Naive B cell (primary cell): ENCODE data around the gene PIK3R5. TPM values are rescaled to one million over a fixed set of nuclear protein-coding genes. Genes with fewer than 3 reads are reported as not detected.

Experiments
- ATAC-seq, 2 donors: fragments of 150-1000 bp; cut with Tn5 transposase; 2 replicates each; pipeline ENCODE4 v1.10.0; 2021; ENCODE audit warnings: low read depth in 2 of 2, mild to moderate bottlenecking in 2 of 2, moderate library complexity in 2 of 2
- DNase-seq: peaks from one replicate; pipeline ENCODE4 v3.0.0; 2022
- H3K27ac Mint-ChIP-seq, 6 donors: one replicate each; pipeline ENCODE4 v1.8.0; 2020 to 2022; ENCODE audit warnings: mild to moderate bottlenecking in 6 of 6, mixed read lengths in 6 of 6, moderate library complexity in 5 of 6, inconsistent platforms in 2 of 6
- H3K27me3 Mint-ChIP-seq, 3 donors: one replicate each; pipeline ENCODE4 v1.8.0; 2021 to 2022; ENCODE audit warnings: mixed read lengths in 3 of 3, mild to moderate bottlenecking in 1 of 3
- H3K36me3 Mint-ChIP-seq, 2 donors: one replicate each; pipeline ENCODE4 v1.8.0; 2020 to 2022; ENCODE audit warnings: mixed read lengths in 2 of 2, inconsistent platforms in 1 of 2, mild to moderate bottlenecking in 1 of 2
- H3K4me1 Mint-ChIP-seq, 3 donors: one replicate each; pipeline ENCODE4 v1.8.0; 2020 to 2022; ENCODE audit warnings: mixed read lengths in 3 of 3, inconsistent platforms in 1 of 3, mild to moderate bottlenecking in 1 of 3, moderate library complexity in 1 of 3
- H3K4me3 Mint-ChIP-seq, 8 donors: one replicate each; pipeline ENCODE4 v1.8.0; 2020 to 2022; ENCODE audit warnings: mild to moderate bottlenecking in 8 of 8, mixed read lengths in 8 of 8, moderate library complexity in 8 of 8, inconsistent platforms in 2 of 8
- H3K9me3 Mint-ChIP-seq, 7 donors: one replicate each; pipeline ENCODE4 v1.8.0; 2020 to 2022; ENCODE audit warnings: mixed read lengths in 7 of 7, mild to moderate bottlenecking in 5 of 7, inconsistent platforms in 2 of 7, moderate library complexity in 1 of 7
- polyA plus RNA-seq, 6 donors: library from polyadenylated mRNA; unstranded; fragments of 300-500 nt; fragmentation: Illumina TruSeq; gene quantifications; one replicate each; pipeline ENCODE4 v1.2.3, GENCODE V29; 2021; ENCODE audit warnings: low read depth in 6 of 6

PIK3R5 gene
- polyA plus RNA-seq, 6 donors from 2014 or later: 9.7 to 24.8 (median 11.7) TPM

DNA sequence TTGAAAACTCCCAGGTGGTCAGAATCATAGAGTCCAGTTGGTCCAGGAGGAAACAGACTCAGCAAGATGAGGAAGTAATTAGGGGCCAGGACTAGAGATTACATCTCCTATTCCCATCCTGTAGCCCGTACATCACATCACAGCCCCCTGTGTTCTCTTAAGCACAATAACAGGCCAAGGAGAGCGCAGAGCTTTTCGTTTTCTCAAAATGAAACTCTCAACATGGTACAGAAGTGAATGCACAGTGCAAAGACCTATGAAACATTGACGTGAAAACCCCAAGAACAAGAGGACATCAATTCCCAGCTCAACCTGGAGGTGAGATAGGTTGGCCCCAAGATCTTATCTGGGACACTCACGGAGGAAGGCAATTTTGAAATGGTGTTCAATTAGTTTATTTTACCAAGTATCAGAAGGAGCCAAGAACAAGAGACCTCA lies 9.0 kb downstream of the PIK3R5 start:
- DNase-seq (no peak), ATAC-seq (no peak)
- Mint-ChIP-seq H3K4me1 (peaks cover 55 to 97% (median 96%) of the 10 kb centered on the region in 3 donors), H3K36me3 (peaks cover 21 to 27% of the 10 kb centered on the region in 2 donors), H3K27ac (peak overlapping the region in 4 of 6 donors; percentile 94 to 100 (median 96)), H3K9me3 (no peaks in the 10 kb centered on the region), H3K27me3 (no peaks in the 10 kb centered on the region), H3K4me3 (no peak overlapping the region)

DNA sequence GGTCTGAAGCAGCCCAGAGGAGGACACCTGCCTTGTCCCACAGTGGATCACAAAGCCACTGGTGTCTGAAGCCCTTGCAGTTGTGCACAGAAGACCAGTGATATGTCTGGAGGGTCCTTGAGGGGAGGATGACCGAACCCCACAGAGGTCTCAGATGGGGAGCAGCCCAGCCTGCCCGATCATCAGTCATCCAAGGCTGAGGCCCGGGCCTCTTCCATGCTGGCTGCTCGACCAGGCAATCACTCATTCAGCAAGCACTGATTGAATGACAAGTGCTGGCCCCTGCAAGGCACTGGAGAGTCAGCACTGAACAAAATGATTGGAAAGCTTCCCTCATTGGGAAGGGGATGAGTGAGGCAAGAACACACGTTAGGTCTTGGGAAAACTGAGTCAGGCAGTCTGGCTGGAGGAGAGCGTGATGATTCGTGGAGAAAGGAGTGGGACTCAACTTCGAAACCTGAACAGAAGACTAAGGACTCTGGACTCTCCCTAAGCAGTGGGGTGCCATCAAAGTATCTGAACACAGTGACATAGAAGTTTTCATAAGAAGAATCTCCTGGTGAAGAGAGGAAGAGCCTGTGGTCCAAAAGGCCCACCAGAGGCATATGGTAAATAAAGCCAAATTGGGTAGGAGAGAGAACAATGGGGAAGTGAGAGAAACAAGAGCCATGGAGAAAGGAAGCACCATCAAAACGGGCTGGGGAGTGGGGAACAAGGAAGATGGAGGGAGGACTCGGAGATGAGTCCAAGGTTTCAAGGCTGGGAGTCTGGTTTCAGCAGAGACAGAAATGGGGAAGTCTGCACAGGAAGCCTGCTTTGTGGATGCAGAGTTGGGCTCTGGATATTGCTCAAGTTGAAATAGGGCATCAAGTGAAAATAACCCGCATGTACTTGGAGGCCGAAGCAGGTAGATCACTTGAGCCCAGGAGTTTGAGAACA lies 10.2 kb downstream of the PIK3R5 start:
- peaks cover 21 to 29% of the 10 kb centered on the region in 2 donors for H3K36me3 Mint-ChIP-seq

DNA sequence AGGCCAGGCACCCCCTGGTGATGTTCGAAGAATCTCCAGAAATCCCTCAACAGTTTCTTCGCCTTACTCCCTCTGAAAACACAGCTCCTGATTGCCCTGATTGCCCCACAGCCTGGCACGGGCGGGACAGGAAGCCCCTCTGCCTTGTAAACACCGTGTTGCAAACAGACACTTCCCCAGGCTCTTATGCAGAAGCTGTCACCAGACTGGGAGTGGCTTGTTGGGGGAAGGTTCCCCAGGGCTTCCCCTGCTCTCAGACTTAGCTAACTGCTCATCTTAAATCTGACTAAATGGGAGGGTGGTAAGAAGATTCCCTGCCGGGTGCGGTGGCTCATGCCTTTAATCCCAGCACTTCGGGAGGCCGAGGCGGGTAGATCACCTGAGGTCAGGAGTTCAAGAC lies 11.2 kb downstream of the PIK3R5 start:
- peak overlapping the region; percentile 94 to 100 (median 98) for H3K27ac Mint-ChIP-seq
- H3K36me3 Mint-ChIP-seq: peaks cover 18 to 24% of the 10 kb centered on the region in 2 donors
- ATAC-seq (peak; percentile 99), DNase-seq (peak; percentile 83)
- no peaks in the 10 kb centered on the region for H3K27me3 Mint-ChIP-seq
- peak overlapping the region; percentile 69 to 98 (median 88) for H3K4me3 Mint-ChIP-seq
- H3K9me3 Mint-ChIP-seq: no peaks in the 10 kb centered on the region
- H3K4me1 Mint-ChIP-seq: peaks cover 49 to 89% (median 86%) of the 10 kb centered on the region in 3 donors

More for the DNA sequence above, 10.2 kb downstream of the PIK3R5 start:
- no peak for ATAC-seq
- H3K4me3 Mint-ChIP-seq: peak overlapping the region; percentile 30 to 98 (median 82)
- H3K27me3 Mint-ChIP-seq: no peaks in the 10 kb centered on the region
- peak overlapping the region; percentile 94 to 100 (median 98) for H3K27ac Mint-ChIP-seq
- DNase-seq: peak; percentile 30
- peaks cover 52 to 95% (median 93%) of the 10 kb centered on the region in 3 donors for H3K4me1 Mint-ChIP-seq
- H3K9me3 Mint-ChIP-seq: no peaks in the 10 kb centered on the region

DNA sequence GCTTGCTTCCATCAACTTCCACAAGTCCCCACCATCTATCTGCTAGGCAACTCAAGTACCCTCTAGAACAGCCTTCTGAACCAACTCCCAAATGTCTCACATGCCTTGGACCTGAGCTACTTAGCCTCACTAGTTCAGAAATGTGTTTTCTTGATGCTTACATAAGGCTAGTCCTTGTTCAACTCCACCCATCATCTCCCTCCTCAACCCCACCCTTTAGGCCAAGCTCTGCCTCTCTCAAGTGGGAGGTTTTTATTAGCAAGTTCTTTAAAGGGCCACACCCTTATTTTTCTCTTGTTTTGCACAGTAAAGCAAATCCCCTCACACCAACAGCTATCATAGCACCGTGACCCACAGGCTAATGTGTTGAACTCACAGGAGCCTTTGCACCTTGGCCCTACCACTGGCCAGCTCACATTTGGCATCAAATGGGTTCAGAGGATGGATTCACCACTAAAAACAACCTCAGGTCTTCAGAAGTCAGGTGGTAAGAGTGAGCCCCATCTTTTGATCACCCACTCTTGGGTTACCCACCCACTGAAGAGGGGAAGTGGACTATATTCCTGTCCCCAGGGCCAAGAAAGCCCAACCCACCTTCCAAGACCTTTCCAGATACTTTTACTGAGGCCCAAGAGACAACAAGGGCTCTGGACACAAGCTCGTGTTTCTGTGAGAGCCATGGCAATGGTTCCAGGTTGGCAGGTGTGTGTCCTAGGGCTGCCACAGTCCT lies 12.2 kb downstream of the PIK3R5 start:
- H3K9me3 Mint-ChIP-seq: no peaks in the 10 kb centered on the region
- peaks cover 10 to 19% of the 10 kb centered on the region in 2 donors for H3K36me3 Mint-ChIP-seq
- H3K27ac Mint-ChIP-seq: peak overlapping the region; percentile 88 to 100 (median 98)
- H3K27me3 Mint-ChIP-seq: no peaks in the 10 kb centered on the region
- H3K4me3 Mint-ChIP-seq: peak overlapping the region; percentile 45 to 98 (median 88)
- H3K4me1 Mint-ChIP-seq: peaks cover 54 to 89% (median 86%) of the 10 kb centered on the region in 3 donors
- DNase-seq (peak; percentile 25), ATAC-seq (peak; percentile 25 to 32)

DNA sequence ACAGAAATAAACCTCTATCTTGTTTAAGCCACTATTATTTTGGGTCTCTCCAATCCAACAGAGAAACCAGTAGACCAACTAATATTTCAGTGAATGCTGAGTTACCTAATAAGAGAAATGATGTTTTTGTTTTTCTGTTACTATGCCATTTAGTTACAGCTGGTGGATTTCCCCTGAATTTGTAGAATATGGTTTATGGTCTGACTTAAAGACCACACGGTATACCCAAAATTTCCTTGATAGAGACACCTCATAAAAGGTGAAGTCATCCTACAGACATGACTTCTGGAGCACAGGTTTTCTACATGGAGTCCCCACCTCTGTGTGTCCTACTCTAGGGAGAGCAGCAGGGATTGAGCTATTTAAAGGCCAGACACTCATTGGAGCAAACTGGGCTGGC lies 13.3 kb downstream of the PIK3R5 start:
- H3K36me3 Mint-ChIP-seq: peaks cover 8 to 14% of the 10 kb centered on the region in 2 donors
- no peaks in the 10 kb centered on the region for H3K9me3 Mint-ChIP-seq
- no peak for ATAC-seq
- no peaks in the 10 kb centered on the region for H3K27me3 Mint-ChIP-seq
- H3K27ac Mint-ChIP-seq: peak overlapping the region; percentile 73 to 94 (median 88)
- H3K4me3 Mint-ChIP-seq: peak overlapping the region in 6 of 8 donors; percentile 27 to 98 (median 94)
- DNase-seq: no peak
- peaks cover 54 to 85% (median 83%) of the 10 kb centered on the region in 3 donors for H3K4me1 Mint-ChIP-seq

DNA sequence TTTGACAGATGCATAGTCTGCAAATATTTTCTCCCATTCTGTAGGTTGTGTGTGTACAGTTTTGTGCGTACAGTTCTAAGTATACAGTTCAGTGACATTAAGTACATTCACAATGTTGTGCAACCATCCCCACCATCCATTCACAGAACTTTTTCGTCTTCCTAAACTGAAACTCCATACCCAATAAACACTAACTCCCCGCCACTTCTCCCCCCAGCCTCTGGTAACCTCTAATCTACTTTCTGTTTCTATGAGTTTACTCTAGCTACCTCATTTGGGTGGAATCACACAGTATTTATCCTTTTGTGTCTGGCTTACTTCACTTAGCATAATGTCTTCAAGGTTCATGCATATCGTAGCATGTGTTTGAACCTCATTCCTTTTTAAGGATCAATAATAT lies 14.3 kb downstream of the PIK3R5 start:
- H3K36me3 Mint-ChIP-seq: peaks cover 15 to 16% of the 10 kb centered on the region in 2 donors

DNA sequence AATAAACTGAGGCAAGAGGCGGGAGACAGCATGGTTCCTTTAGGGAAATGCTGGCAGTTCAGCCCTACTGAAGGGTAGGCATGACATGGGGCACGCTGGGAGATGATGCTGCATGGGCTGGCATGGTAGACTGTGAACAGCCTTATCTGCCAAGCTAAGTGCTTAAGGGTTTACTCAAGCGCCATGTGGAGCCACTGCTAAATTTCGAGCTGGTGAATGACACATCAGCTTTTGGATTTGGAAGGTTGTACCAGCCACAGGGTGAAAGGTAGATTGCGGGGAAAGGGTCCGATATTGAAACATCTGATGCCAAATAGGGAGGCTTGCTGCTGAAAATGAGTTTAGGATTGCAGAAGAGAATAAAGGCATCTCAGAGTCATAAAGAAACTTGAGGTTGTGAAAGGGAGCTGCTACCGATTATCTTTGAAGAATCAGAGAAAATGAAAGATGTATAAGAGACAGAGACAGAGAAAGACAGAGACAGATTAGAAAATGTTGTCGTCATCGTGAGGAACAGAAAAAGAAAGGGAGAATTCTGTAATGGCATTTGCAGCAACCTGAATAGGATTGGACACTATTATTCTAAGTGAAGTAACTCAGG lies 16.3 kb downstream of the PIK3R5 start:
- H3K4me1 Mint-ChIP-seq: peaks cover 54 to 82% (median 73%) of the 10 kb centered on the region in 3 donors
- H3K4me3 Mint-ChIP-seq: peak overlapping the region in 1 of 8 donors; percentile 64
- H3K9me3 Mint-ChIP-seq: no peaks in the 10 kb centered on the region
- peaks cover 21 to 24% of the 10 kb centered on the region in 2 donors for H3K36me3 Mint-ChIP-seq
- H3K27me3 Mint-ChIP-seq: no peaks in the 10 kb centered on the region
- ATAC-seq (no peak), DNase-seq (no peak)
- H3K27ac Mint-ChIP-seq: peak overlapping the region; percentile 7 to 83 (median 22)

More for the DNA sequence above, 14.3 kb downstream of the PIK3R5 start:
- H3K4me1 Mint-ChIP-seq: peaks cover 58 to 82% (median 82%) of the 10 kb centered on the region in 3 donors
- DNase-seq: no peak
- peak overlapping the region in 2 of 8 donors; percentile 25 to 32 for H3K4me3 Mint-ChIP-seq
- no peaks in the 10 kb centered on the region for H3K27me3 Mint-ChIP-seq
- no peak for ATAC-seq
- H3K9me3 Mint-ChIP-seq: no peaks in the 10 kb centered on the region
- peak overlapping the region in 3 of 6 donors; percentile 22 to 94 (median 75) for H3K27ac Mint-ChIP-seq

DNA sequence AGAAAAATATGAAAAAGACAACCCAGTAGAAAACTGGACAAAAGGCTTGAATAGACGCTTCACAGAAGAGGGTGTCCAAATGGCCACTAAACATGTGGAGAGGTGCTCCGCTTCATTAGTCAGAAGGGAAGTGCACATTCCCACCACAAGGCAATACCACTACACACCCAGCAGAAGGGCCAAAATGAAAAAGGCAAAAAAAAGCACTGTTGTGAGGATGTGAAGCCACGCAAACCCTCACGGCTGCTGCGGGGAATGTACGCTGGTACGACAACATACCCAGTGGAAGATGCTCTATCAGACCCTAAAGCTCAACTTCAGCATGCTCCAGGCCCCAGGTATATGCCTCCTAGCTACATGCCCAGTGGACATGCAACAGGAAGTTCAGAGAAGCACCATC lies 17.0 kb downstream of the PIK3R5 start:
- DNase-seq: no peak
- peaks cover 27 to 29% of the 10 kb centered on the region in 2 donors for H3K36me3 Mint-ChIP-seq
- ATAC-seq: no peak
- no peaks in the 10 kb centered on the region for H3K27me3 Mint-ChIP-seq
- no peak overlapping the region for H3K4me3 Mint-ChIP-seq
- H3K4me1 Mint-ChIP-seq: peaks cover 57 to 80% (median 70%) of the 10 kb centered on the region in 3 donors
- no peaks in the 10 kb centered on the region for H3K9me3 Mint-ChIP-seq
- H3K27ac Mint-ChIP-seq: peak overlapping the region in 4 of 6 donors; percentile 6 to 65 (median 18)

DNA sequence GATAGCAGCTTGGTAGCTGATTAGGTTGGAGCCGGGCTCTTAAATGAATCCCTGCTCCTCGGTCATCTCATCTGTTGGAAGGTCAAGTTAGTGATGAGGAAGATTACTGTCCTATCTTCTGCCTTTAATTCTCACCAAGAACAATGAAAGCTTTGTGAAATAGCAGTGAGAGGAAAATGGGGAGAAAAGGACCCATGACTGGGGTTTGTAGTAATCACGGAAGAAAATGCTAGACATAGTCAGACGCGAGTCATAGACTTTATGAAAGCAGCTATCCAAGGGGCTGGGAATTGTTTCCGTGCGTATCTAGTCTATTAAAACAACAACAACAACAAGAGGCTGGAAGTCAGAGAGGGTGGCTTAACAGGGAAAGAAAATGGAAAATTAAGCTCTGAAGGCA lies 18.3 kb downstream of the PIK3R5 start:
- H3K4me1 Mint-ChIP-seq: peaks cover 53 to 73% (median 69%) of the 10 kb centered on the region in 3 donors
- H3K9me3 Mint-ChIP-seq: no peaks in the 10 kb centered on the region
- ATAC-seq (no peak), DNase-seq (no peak)
- no peaks in the 10 kb centered on the region for H3K27me3 Mint-ChIP-seq
- peak overlapping the region in 2 of 8 donors; percentile 16 to 22 for H3K4me3 Mint-ChIP-seq
- H3K36me3 Mint-ChIP-seq: peaks cover 27 to 29% of the 10 kb centered on the region in 2 donors
- peak overlapping the region in 1 of 6 donors; percentile 67 for H3K27ac Mint-ChIP-seq

DNA sequence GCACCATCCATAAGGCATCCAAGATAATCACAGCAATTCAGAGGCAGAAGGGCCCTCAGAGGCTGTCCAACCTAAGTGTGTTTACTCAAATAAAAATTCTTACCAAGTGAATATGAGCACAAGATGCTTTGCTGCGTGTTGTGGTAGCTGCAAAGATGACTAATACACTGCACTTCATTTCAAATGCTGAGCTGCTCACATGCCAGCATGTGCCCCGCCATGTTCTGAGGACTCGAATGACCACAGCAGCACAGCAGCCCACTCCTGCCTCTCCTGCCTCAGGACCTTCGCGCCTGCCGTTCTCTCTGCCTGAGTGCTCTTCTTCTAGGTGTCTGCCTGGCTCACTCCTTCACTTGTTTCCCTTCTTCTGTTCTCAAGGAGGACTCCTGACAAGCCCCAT lies 19.0 kb downstream of the PIK3R5 start:
- no peak for ATAC-seq
- Mint-ChIP-seq H3K9me3 (no peaks in the 10 kb centered on the region), H3K4me3 (peak overlapping the region in 1 of 8 donors; percentile 5), H3K4me1 (peaks cover 58 to 74% (median 70%) of the 10 kb centered on the region in 3 donors), H3K36me3 (peaks cover 25 to 27% of the 10 kb centered on the region in 2 donors), H3K27ac (peak overlapping the region in 5 of 6 donors; percentile 43 to 88 (median 83)), H3K27me3 (no peaks in the 10 kb centered on the region)
- DNase-seq: no peak

DNA sequence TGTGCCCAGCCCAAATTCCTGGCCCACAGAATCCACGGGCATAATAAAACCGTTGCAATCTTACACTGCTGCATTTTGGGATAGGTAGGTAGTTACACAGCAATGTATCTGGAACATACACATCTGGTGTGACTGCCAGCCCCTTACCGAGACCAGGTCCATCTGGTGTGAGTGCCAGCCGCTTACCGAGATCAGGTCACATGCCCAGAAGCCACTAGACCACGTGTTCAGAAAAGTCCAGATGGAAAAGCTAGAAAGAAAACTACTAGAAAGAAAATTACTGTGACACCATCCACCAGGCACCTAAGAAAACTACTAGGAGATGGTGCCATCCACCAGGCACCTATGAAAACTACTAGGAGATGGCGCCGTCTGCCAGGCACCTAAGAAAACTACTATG lies 19.4 kb downstream of the PIK3R5 start:
- no peak overlapping the region for H3K4me3 Mint-ChIP-seq

DNA sequence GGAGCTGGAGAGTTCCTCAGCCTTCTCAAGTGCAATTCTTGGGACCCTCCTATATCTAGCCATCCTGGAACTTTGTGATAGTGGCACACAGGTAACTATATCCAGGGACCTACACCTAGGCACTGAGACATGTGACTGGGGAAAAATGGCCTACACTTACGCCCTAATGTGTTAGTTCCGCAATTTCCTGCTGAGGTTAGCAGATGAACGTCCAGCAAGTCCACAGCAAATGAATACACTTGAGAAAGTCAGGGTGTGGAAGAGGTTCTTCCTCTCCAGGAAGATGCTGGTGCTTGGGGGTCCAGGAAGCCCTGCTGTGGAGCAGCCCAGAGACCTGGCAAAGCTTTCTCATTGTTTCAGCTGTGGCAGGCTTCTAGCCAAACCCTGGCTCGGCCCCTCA lies 20.8 kb downstream of the PIK3R5 start:
- H3K27ac Mint-ChIP-seq: peak overlapping the region in 1 of 6 donors; percentile 93

More for the DNA sequence above, 19.4 kb downstream of the PIK3R5 start:
- peaks cover 59 to 74% (median 70%) of the 10 kb centered on the region in 3 donors for H3K4me1 Mint-ChIP-seq
- ATAC-seq (no peak), DNase-seq (no peak)
- no peaks in the 10 kb centered on the region for H3K9me3 Mint-ChIP-seq
- peaks cover 21 to 27% of the 10 kb centered on the region in 2 donors for H3K36me3 Mint-ChIP-seq
- H3K27me3 Mint-ChIP-seq: no peaks in the 10 kb centered on the region
- H3K27ac Mint-ChIP-seq: peak overlapping the region in 3 of 6 donors; percentile 48 to 66 (median 66)

More for the DNA sequence above, 20.8 kb downstream of the PIK3R5 start:
- Mint-ChIP-seq H3K9me3 (no peaks in the 10 kb centered on the region), H3K4me3 (no peak overlapping the region), H3K36me3 (peaks cover 24 to 27% of the 10 kb centered on the region in 2 donors), H3K27me3 (no peaks in the 10 kb centered on the region), H3K4me1 (peaks cover 70 to 86% (median 79%) of the 10 kb centered on the region in 3 donors)
- DNase-seq: no peak
- ATAC-seq: no peak
